SK-N-SH treated with all-trans-retinoic acid at 6 μM for 48 hours (cell line): ENCODE data around the gene TGFA.

Source experiments
- ATAC-seq: fragments of 200-7000 bp; cut with Tn5 transposase; 3 replicates; pipeline ENCODE4 v1.9.1; 2020; ENCODE audit warnings: mild to moderate bottlenecking, moderate library complexity
- ARNTL ChIP-seq: fragments of 450-650 bp; formaldehyde crosslinking; IDR thresholded peaks from 2 replicates; pipeline ENCODE4 v1.5.0; 2020; ENCODE audit warnings: low read depth, mild to moderate bottlenecking, moderate library complexity, borderline replicate concordance
- BACH2 ChIP-seq: fragments of 250-450 bp; sonication (Bioruptor Pico); IDR thresholded peaks from 2 replicates; pipeline ENCODE4 v1.9.0; 2021; ENCODE audit warnings: mild to moderate bottlenecking, borderline replicate concordance
- CSDC2 ChIP-seq: fragments of 250-450 bp; sonication (Bioruptor Pico); IDR thresholded peaks from 2 replicates; pipeline ENCODE4 v1.5.0; 2020; ENCODE audit warnings: mild to moderate bottlenecking, moderate library complexity
- ESRRG ChIP-seq: fragments of 250-450 bp; sonication (Bioruptor Pico); IDR thresholded peaks from 2 replicates; pipeline ENCODE4 v1.6.1; 2021; ENCODE audit warnings: mild to moderate bottlenecking
- GLIS3 ChIP-seq: fragments of 250-450 bp; sonication (Bioruptor Pico); IDR thresholded peaks from 2 replicates; pipeline ENCODE4 v1.5.0; 2020; ENCODE audit warnings: mild to moderate bottlenecking, moderate library complexity
- ISL1 ChIP-seq: fragments of 250-450 bp; sonication (Bioruptor Pico); IDR thresholded peaks from 2 replicates; pipeline ENCODE4 v2.1.2; 2022; ENCODE audit warnings: mild to moderate bottlenecking, moderate library complexity
- OSR1 ChIP-seq: fragments of 250-450 bp; sonication (Bioruptor Pico); IDR thresholded peaks from 2 replicates; pipeline ENCODE4 v1.8.0; 2022; ENCODE audit warnings: moderate library complexity, mild to moderate bottlenecking, inconsistent platforms
- PPARA ChIP-seq: fragments of 250-450 bp; sonication (Bioruptor Pico); IDR thresholded peaks from 2 replicates; pipeline ENCODE4 v1.5.0; 2020; ENCODE audit warnings: mild to moderate bottlenecking, borderline replicate concordance
- RARB ChIP-seq: fragments of 250-450 bp; sonication (Bioruptor Pico); IDR thresholded peaks from 2 replicates; pipeline ENCODE4 v1.8.0; 2021; ENCODE audit warnings: mild to moderate bottlenecking, moderate library complexity
- SNAI2 ChIP-seq: fragments of 250-450 bp; sonication (Bioruptor Pico); IDR thresholded peaks from 2 replicates; pipeline ENCODE4 v1.5.0; 2020; ENCODE audit warnings: mild to moderate bottlenecking, moderate library complexity
- TCF4 ChIP-seq: fragments of 250-450 bp; sonication (Bioruptor Pico); IDR thresholded peaks from 2 replicates; pipeline ENCODE4 v1.8.0; 2021; ENCODE audit warnings: mild to moderate bottlenecking, moderate library complexity, borderline replicate concordance
- TOX ChIP-seq: fragments of 250-450 bp; sonication (Bioruptor Pico); IDR thresholded peaks from 2 replicates; pipeline ENCODE4 v1.8.0; 2021; ENCODE audit warnings: mild to moderate bottlenecking, moderate library complexity, borderline replicate concordance
- ZC3H10 ChIP-seq: fragments of 250-450 bp; sonication (Bioruptor Pico); IDR thresholded peaks from 2 replicates; pipeline ENCODE4 v1.5.1; 2021; ENCODE audit warnings: mild to moderate bottlenecking, moderate library complexity
- ZFP3 ChIP-seq: fragments of 250-450 bp; sonication (Bioruptor Pico); IDR thresholded peaks from 2 replicates; pipeline ENCODE4 v1.5.0; 2020; ENCODE audit warnings: mild to moderate bottlenecking, moderate library complexity
- ZFP30 ChIP-seq: fragments of 450-650 bp; formaldehyde crosslinking; IDR thresholded peaks from 2 replicates; pipeline ENCODE4 v1.5.0; 2022; ENCODE audit warnings: mild to moderate bottlenecking, moderate library complexity
- ZNF565 ChIP-seq: fragments of 450-650 bp; formaldehyde crosslinking; conservative IDR thresholded peaks from 2 replicates; pipeline ENCODE4 v1.5.0; 2020; ENCODE audit warnings: low read depth, mild to moderate bottlenecking, moderate library complexity
- ZNF8 ChIP-seq: fragments of 450-650 bp; formaldehyde crosslinking; IDR thresholded peaks from 2 replicates; pipeline ENCODE4 v1.5.0; 2020; ENCODE audit warnings: mild to moderate bottlenecking, moderate library complexity
- TF ChIP-seq, protein P1 (sequence below): fragments of 250-450 bp; sonication (Bioruptor Pico); IDR thresholded peaks from 2 replicates; pipeline ENCODE4 v1.5.1; 2020; ENCODE audit warnings: low read depth, mild to moderate bottlenecking, moderate library complexity
- TF ChIP-seq, protein P2 (sequence below): fragments of 250-450 bp; sonication (Bioruptor Pico); IDR thresholded peaks from 2 replicates; pipeline ENCODE4 v1.5.1; 2021; ENCODE audit warnings: mild to moderate bottlenecking, moderate library complexity
- TF ChIP-seq, protein P3 (sequence below): fragments of 250-450 bp; sonication (Bioruptor Pico); IDR thresholded peaks from 2 replicates; pipeline ENCODE4 v1.8.0; 2020; ENCODE audit warnings: mild to moderate bottlenecking, moderate library complexity, borderline replicate concordance

The TGFA gene

DNA sequence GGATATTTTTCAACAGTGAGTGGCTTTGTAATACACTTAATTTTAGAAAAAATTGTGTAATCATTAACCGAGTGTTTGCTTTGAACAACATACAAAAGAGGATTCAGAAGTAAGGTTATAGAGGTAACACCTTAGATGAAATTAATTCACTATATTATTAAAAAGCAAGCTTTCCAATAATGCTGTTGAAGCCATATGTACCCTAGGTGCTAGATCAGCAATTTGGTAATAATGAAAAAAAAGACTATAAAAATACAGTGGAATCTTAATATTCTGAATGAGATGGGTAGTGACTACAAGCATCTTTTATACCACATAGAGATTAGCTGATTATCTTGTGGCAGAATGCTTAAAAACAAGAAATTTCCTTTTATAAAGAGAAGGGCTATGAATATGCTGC lies 136.6 kb downstream of the TGFA start:
- TF ChIP-seq CSDC2 (CRISPR knock-in tag) (no peak), TOX (no peak), TCF4 (CRISPR knock-in tag) (no peak), ARNTL (no peak), PPARA (no peak), ZFP3 (CRISPR knock-in tag) (no peak), ESRRG (no peak), ZNF8 (no peak), RARB (no peak), ZNF565 (CRISPR knock-in tag) (no peak)
- TF ChIP-seq, protein P1, sequence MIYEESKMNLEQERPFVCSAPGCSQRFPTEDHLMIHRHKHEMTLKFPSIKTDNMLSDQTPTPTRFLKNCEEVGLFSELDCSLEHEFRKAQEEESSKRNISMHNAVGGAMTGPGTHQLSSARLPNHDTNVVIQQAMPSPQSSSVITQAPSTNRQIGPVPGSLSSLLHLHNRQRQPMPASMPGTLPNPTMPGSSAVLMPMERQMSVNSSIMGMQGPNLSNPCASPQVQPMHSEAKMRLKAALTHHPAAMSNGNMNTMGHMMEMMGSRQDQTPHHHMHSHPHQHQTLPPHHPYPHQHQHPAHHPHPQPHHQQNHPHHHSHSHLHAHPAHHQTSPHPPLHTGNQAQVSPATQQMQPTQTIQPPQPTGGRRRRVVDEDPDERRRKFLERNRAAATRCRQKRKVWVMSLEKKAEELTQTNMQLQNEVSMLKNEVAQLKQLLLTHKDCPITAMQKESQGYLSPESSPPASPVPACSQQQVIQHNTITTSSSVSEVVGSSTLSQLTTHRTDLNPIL (CRISPR knock-in tag), result no peak
- TF ChIP-seq, protein P2, sequence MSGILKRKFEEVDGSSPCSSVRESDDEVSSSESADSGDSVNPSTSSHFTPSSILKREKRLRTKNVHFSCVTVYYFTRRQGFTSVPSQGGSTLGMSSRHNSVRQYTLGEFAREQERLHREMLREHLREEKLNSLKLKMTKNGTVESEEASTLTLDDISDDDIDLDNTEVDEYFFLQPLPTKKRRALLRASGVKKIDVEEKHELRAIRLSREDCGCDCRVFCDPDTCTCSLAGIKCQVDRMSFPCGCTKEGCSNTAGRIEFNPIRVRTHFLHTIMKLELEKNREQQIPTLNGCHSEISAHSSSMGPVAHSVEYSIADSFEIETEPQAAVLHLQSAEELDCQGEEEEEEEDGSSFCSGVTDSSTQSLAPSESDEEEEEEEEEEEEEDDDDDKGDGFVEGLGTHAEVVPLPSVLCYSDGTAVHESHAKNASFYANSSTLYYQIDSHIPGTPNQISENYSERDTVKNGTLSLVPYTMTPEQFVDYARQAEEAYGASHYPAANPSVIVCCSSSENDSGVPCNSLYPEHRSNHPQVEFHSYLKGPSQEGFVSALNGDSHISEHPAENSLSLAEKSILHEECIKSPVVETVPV (CRISPR knock-in tag), result no peak
- TF ChIP-seq, protein P3, sequence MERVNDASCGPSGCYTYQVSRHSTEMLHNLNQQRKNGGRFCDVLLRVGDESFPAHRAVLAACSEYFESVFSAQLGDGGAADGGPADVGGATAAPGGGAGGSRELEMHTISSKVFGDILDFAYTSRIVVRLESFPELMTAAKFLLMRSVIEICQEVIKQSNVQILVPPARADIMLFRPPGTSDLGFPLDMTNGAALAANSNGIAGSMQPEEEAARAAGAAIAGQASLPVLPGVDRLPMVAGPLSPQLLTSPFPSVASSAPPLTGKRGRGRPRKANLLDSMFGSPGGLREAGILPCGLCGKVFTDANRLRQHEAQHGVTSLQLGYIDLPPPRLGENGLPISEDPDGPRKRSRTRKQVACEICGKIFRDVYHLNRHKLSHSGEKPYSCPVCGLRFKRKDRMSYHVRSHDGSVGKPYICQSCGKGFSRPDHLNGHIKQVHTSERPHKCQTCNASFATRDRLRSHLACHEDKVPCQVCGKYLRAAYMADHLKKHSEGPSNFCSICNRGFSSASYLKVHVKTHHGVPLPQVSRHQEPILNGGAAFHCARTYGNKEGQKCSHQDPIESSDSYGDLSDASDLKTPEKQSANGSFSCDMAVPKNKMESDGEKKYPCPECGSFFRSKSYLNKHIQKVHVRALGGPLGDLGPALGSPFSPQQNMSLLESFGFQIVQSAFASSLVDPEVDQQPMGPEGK, result no peak
- no peak for ATAC-seq

DNA sequence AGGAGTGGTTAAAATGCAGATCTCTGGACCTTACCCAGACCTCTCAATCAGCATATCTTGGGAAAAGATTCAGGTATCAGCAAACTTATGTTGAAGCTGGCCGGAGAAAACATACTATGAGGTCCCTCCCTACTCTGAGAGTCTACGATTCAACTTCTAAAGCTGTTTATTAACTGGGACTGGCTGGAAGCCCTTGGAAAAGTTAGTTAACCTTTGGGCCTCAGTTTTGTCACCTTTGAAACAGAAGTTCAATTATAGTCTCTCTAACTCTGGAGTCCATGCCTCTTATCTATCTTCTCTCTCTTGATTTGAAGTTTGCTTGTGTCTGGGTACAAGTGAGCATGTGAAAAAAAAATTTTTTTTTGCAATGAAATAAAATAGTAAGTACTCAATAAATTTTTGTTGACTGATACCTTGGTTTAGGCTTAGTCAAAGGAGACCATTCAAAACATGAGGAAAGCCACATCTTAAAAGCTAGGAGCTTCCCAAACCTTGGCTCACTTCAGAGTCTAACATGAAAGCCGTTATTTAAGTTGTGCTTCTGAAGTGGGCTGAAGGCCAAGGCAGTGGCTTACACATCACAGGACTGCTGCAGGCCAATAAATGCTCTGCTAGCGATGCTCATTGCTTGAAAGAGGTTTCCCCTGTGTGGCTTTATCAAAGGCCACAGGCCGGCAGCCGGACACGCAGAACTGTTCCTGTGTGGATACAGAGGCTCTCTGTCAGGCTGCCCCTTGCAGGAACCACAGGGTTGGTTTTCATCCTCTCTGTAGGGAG lies 141.1 kb downstream of the TGFA start:
- no peak for ATAC-seq
- TF ChIP-seq RARB, result no peak
- TF ChIP-seq, protein P2 (CRISPR knock-in tag), result no peak
- no peak for TF ChIP-seq ZC3H10 (CRISPR knock-in tag)
- no peak for TF ChIP-seq SNAI2 (CRISPR knock-in tag)
- no peak for TF ChIP-seq PPARA

DNA sequence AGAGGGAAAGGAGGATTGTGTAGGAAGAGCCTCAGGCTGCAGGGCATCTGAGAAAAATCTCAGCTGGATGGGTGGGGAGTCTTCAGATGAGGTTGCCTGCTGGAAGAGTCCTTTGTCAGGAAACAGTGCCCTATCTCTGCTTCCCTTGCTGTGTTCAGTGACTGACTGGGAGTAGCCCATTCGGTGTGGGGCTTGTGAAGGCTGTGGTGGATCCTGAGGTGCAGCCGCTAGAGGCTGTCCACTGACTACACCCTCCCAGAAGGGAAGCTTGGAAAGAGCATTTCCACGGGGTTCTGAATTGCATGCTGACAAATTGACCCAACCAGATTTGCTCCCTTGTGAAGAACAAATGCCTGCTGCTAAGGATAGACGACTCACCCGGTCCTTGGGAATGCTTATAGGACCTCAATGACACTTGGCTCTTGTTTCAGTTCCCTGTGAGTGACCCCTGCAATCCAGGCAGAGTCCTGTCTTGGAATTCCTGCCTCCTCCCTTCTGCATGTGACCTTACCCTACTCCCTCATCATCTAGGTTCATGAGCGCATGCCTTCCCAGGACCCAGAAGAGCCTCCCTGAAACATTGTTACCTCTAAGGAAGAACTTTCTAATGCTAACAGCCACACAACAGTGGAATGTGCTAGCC lies 142.0 kb downstream of the TGFA start:
- ATAC-seq, result no peak
- TF ChIP-seq RARB, result no peak

DNA sequence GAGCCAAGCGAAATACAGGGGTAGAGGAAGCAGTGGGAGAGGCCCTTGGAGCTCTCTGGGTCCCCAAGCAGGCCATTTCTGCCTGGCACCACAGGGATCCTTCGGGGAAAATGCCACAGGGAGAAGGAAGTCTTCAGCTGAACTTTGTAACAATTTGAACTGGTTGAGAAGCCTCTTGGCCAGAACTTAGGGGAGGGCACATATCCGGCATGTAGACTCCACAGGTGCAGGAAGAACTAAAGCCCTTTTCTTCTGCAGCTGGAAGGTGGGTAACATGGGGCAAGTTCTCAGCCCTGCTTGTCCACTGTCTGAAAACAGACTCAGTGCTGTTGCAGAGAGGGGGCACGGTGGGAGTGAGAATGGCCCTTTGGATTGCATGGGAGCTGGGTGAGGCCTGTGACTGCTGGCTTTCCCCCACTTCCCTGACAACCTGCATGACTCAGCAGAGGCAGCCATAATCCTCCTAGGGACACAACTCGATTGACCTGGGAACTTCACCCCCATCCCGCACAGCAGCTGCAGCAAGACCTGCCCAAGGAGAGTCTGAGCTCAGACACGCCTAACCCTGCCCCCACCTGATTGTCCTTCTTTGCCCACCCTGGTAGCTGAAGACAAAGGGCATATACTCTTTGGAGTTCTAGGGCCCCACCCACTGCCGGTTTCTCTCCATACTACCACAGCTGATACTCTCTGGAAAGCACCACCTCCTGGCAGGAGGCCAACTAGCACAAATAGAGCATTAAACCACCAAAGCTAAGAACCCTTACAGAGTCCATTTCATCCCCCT lies 150.2 kb downstream of the TGFA start:
- no peak for TF ChIP-seq OSR1 (CRISPR knock-in tag)
- no peak for TF ChIP-seq TCF4 (CRISPR knock-in tag)
- no peak for TF ChIP-seq ZFP3 (CRISPR knock-in tag)
- no peak for TF ChIP-seq GLIS3 (CRISPR knock-in tag)
- TF ChIP-seq ZFP30, result no peak
- TF ChIP-seq, protein P2 (CRISPR knock-in tag), result no peak
- no peak for TF ChIP-seq BACH2 (CRISPR knock-in tag)
- no peak for TF ChIP-seq ISL1 (CRISPR knock-in tag)
- no peak for TF ChIP-seq ARNTL
- TF ChIP-seq ZNF8, result no peak
- TF ChIP-seq, protein P3, result no peak
- TF ChIP-seq PPARA, result no peak
- no peak for TF ChIP-seq RARB
- no peak for ATAC-seq
